Measurements from ENCODE around the gene KCNJ16.
A peak's percentile ranks its signal among the peaks of the same experiment; 100 is the strongest.

KCNJ16 gene

GRCh38 chr17:70128727-70129238, 53.8 kb downstream of the KCNJ16 start:
- DNase-seq (ENCODE audit: low read depth, low spot score): no peak

- DNase-seq (ENCODE audit: low read depth, low spot score): no peak
Observed at GRCh38 chr17:70130289-70130688, 55.3 kb downstream of the KCNJ16 start.

- DNase-seq (ENCODE audit: low read depth, low spot score): no peak
Observed at GRCh38 chr17:70132505-70132904, 57.5 kb downstream of the KCNJ16 start.

- DNase-seq (ENCODE audit: low read depth, low spot score): no peak
Observed at GRCh38 chr17:70134042-70134441, 59.0 kb downstream of the KCNJ16 start.

- no peak for DNase-seq (ENCODE audit: low read depth, low spot score)
Observed at GRCh38 chr17:70134777-70135176, 59.8 kb downstream of the KCNJ16 start.

GRCh38 chr17:70136131-70136530, 61.1 kb downstream of the KCNJ16 start:
- DNase-seq (ENCODE audit: low read depth, low spot score): no peak

GRCh38 chr17:70137451-70138230, 62.6 kb downstream of the KCNJ16 start:
- peak; percentile 75 for DNase-seq (ENCODE audit: low read depth, low spot score)

GRCh38 chr17:70138291-70138865, 63.4 kb downstream of the KCNJ16 start:
- peak; percentile 40 for DNase-seq (ENCODE audit: low read depth, low spot score)

- no peak for DNase-seq (ENCODE audit: low read depth, low spot score)
Observed at GRCh38 chr17:70139449-70139993, 64.5 kb downstream of the KCNJ16 start.

GRCh38 chr17:70144260-70144846, 69.3 kb downstream of the KCNJ16 start:
- peak; percentile 65 for DNase-seq (ENCODE audit: low read depth, low spot score)

- no peak for DNase-seq (ENCODE audit: low read depth, low spot score)
Observed at GRCh38 chr17:70153210-70153609, 78.2 kb downstream of the KCNJ16 start.

GRCh38 chr17:70157151-70157550, 82.1 kb downstream of the KCNJ16 start:
- no peak for DNase-seq (ENCODE audit: low read depth, low spot score)

GRCh38 chr17:70158180-70158579, 83.2 kb downstream of the KCNJ16 start:
- no peak for DNase-seq (ENCODE audit: low read depth, low spot score)

GRCh38 chr17:70158591-70158990, 83.6 kb downstream of the KCNJ16 start:
- no peak for DNase-seq (ENCODE audit: low read depth, low spot score)

GRCh38 chr17:70159980-70160379, 85.0 kb downstream of the KCNJ16 start:
- no peak for DNase-seq (ENCODE audit: low read depth, low spot score)

- no peak for DNase-seq (ENCODE audit: low read depth, low spot score)
Observed at GRCh38 chr17:70161519-70161918, 86.5 kb downstream of the KCNJ16 start.

GRCh38 chr17:70165383-70165782, 90.4 kb downstream of the KCNJ16 start:
- DNase-seq (ENCODE audit: low read depth, low spot score): no peak

- no peak for DNase-seq (ENCODE audit: low read depth, low spot score)
Observed at GRCh38 chr17:70166615-70167014, 91.6 kb downstream of the KCNJ16 start.

- DNase-seq (ENCODE audit: low read depth, low spot score): peak; percentile 92
Observed at GRCh38 chr17:70168044-70168976, 93.3 kb downstream of the KCNJ16 start.

- peak; percentile 97 for DNase-seq (ENCODE audit: low read depth, low spot score)
Observed at GRCh38 chr17:70168977-70169708, 94.1 kb downstream of the KCNJ16 start, which contains the start of gene KCNJ2. KCNJ2 (plus strand) TSS chr17:70169532; CDS start chr17:70175040, 5,508 bp downstream.

All from astrocyte of the hippocampus (primary cell).